HepG2 (cell line): ENCODE data around the gene HYAL2. TPM values are rescaled to one million over a fixed set of nuclear protein-coding genes. Genes with fewer than 3 reads are reported as not detected.

ENCODE experiments used
- GLI4 ChIP-seq: sonication (generic); formaldehyde crosslinking; IDR thresholded peaks from 2 replicates; pipeline ENCODE4 v1.5.1; 2020; ENCODE audit warnings: missing genetic modification reagents, mild to moderate bottlenecking, moderate library complexity, borderline replicate concordance
- IRF2 ChIP-seq: IDR thresholded peaks from 2 replicates; pipeline ENCODE4 v1.6.1; 2018; ENCODE audit warnings: missing genetic modification reagents, missing compliant biosample characterization
- ISX ChIP-seq: sonication (generic); formaldehyde crosslinking; conservative IDR thresholded peaks from 2 replicates; pipeline ENCODE4 v1.5.0; 2020; ENCODE audit warnings: missing genetic modification reagents
- KLF15 ChIP-seq: sonication (generic); formaldehyde crosslinking; IDR thresholded peaks from 2 replicates; pipeline ENCODE4 v1.8.1; 2023; ENCODE audit warnings: borderline replicate concordance, mild to moderate bottlenecking, inconsistent platforms, missing genetic modification reagents, mixed read lengths
- SIX1 ChIP-seq: sonication (generic); formaldehyde crosslinking; IDR thresholded peaks from 2 replicates; pipeline ENCODE4 v1.4.0; 2020; ENCODE audit warnings: missing genetic modification reagents, borderline replicate concordance
- TAF1 ChIP-seq: sonication (generic); formaldehyde crosslinking; IDR thresholded peaks from 2 replicates; pipeline ENCODE4 v1.4.0; 2020; ENCODE audit warnings: missing genetic modification reagents
- ZFP36 ChIP-seq: fragments of 150-350 bp; IDR thresholded peaks from 2 replicates; pipeline ENCODE4 v1.6.1; 2018; ENCODE audit warnings: borderline replicate concordance, low read length, low read depth; ENCODE audit not compliant: partially characterized antibody
- ZNF30 ChIP-seq: sonication (generic); formaldehyde crosslinking; IDR thresholded peaks from 2 replicates; pipeline ENCODE4 v1.5.0; 2020; ENCODE audit warnings: mild to moderate bottlenecking, missing genetic modification reagents
- ZNF382 ChIP-seq: sonication (generic); formaldehyde crosslinking; IDR thresholded peaks from 2 replicates; pipeline ENCODE4 v1.5.0; 2020; ENCODE audit warnings: missing genetic modification reagents, mild to moderate bottlenecking, borderline replicate concordance
- ZNF484 ChIP-seq: sonication (generic); formaldehyde crosslinking; IDR thresholded peaks from 2 replicates; pipeline ENCODE4 v1.5.1; 2020; ENCODE audit warnings: mild to moderate bottlenecking, low read depth, missing genetic modification reagents, borderline replicate concordance
- polyA plus RNA-seq, 8 experiments: library from polyadenylated mRNA; depleted of rRNA in 3 of 8; stranded (reverse) in 7 of 8; unstranded in 1 of 8; fragments of >200 nt; fragmentation: Illumina TruSeq in 4 of 8; extraction: Trizol in 4 of 8; gene quantifications; 2 replicates each; pipeline versions ENCODE4 v1.2.1 to v1.2.3, GENCODE V29; 2011 to 2016; ENCODE audit warnings: low read depth in 4 of 8, missing spikeins in 1 of 8, mixed read lengths in 1 of 8; ENCODE audit not compliant: insufficient read depth in 1 of 8
- total RNA-seq, 5 experiments: library from RNA; depleted of rRNA; stranded (reverse); fragments of >200 nt; fragmentation: Illumina TruSeq; extraction: Trizol; gene quantifications; 2 replicates each; pipeline ENCODE4 v1.2.3, GENCODE V29; 2016; ENCODE audit warnings: low read depth in 1 of 5
- TF ChIP-seq, protein P1 (sequence below): IDR thresholded peaks from 2 replicates; pipeline ENCODE4 v1.6.1; 2016; ENCODE audit warnings: low read depth, control low read depth
- TF ChIP-seq, protein P2 (sequence below): sonication (generic); formaldehyde crosslinking; IDR thresholded peaks from 2 replicates; pipeline ENCODE4 v1.4.0; 2020; ENCODE audit warnings: missing genetic modification reagents
- TF ChIP-seq, protein P3 (sequence below): sonication (generic); formaldehyde crosslinking; IDR thresholded peaks from 2 replicates; pipeline ENCODE4 v1.5.1; 2020; ENCODE audit warnings: mild to moderate bottlenecking, missing genetic modification reagents, borderline replicate concordance
- TF ChIP-seq, protein P4 (sequence below): sonication (generic); formaldehyde crosslinking; IDR thresholded peaks from 2 replicates; pipeline ENCODE4 v1.5.0; 2020; ENCODE audit warnings: missing genetic modification reagents, mild to moderate bottlenecking, borderline replicate concordance
- TF ChIP-seq, protein P5 (sequence below): IDR thresholded peaks from 2 replicates; pipeline ENCODE4 v1.6.1; 2016
- TF ChIP-seq, protein P6 (sequence below): sonication (generic); formaldehyde crosslinking; IDR thresholded peaks from 2 replicates; pipeline ENCODE4 v1.4.0; 2020; ENCODE audit warnings: mild to moderate bottlenecking, missing genetic modification reagents

The HYAL2 gene
- total and polyA plus RNA-seq, 2 of the 13 experiments (the other 11 are each of a cell fraction or from before 2014, with no cell fraction given) = 76.2 to 102 TPM

DNA sequence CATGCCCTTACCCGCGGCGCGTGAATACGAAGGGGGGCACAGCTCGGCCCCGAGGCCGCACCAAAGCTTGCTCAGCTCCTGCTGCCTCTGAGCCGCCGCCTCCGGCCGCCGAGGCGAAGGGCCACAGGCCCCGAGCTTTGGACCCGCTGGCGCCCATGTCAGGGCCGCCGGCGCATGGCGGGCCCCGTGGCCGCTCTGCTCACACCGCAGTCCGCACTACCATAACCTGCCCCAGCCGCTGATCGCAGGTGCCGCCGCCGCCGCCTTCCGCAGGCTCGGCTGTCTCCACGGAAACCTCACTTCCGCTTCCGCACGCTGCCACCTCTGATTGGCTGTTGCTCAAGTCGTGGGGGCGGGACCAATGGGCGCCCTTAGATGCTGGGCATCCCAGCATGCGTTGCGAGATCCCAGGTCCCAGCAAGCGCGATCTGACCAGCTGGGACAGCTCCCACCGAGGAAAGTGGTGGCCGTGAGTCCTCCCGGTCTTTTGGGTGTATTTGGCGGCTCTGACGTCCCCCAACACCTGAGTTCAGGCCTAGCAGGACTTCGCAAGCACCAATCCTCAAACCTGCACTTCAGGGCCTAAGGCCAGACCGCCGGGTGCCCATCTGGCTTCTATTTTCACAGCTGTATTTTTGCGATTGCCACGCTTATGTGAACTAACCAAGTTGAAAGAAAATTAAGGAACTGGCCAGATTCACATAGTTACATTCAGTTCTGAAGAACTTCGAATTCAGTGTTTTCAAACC, 5.6 kb upstream of the HYAL2 start, which contains the start of gene TUSC2 (continued):
- TF ChIP-seq, protein P1, sequence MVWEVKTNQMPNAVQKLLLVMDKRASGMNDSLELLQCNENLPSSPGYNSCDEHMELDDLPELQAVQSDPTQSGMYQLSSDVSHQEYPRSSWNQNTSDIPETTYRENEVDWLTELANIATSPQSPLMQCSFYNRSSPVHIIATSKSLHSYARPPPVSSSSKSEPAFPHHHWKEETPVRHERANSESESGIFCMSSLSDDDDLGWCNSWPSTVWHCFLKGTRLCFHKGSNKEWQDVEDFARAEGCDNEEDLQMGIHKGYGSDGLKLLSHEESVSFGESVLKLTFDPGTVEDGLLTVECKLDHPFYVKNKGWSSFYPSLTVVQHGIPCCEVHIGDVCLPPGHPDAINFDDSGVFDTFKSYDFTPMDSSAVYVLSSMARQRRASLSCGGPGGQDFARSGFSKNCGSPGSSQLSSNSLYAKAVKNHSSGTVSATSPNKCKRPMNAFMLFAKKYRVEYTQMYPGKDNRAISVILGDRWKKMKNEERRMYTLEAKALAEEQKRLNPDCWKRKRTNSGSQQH (CRISPR knock-in tag) = no peak
- TF ChIP-seq ZNF484 (CRISPR knock-in tag) (no peak), KLF15 (no peak), ZNF30 (CRISPR knock-in tag) (no peak), TAF1 (CRISPR knock-in tag) (peak; percentile 81), ISX (CRISPR knock-in tag) (no peak), GLI4 (CRISPR knock-in tag) (0 out of 2 replicates have a peak, but pooled peaks have one; percentile 62), SIX1 (CRISPR knock-in tag) (0 out of 2 replicates have a peak, but pooled peaks have one; percentile 8), ZFP36 (no peak), IRF2 (CRISPR knock-in tag) (peak; percentile 61), ZNF382 (no peak)
- TF ChIP-seq, protein P2, sequence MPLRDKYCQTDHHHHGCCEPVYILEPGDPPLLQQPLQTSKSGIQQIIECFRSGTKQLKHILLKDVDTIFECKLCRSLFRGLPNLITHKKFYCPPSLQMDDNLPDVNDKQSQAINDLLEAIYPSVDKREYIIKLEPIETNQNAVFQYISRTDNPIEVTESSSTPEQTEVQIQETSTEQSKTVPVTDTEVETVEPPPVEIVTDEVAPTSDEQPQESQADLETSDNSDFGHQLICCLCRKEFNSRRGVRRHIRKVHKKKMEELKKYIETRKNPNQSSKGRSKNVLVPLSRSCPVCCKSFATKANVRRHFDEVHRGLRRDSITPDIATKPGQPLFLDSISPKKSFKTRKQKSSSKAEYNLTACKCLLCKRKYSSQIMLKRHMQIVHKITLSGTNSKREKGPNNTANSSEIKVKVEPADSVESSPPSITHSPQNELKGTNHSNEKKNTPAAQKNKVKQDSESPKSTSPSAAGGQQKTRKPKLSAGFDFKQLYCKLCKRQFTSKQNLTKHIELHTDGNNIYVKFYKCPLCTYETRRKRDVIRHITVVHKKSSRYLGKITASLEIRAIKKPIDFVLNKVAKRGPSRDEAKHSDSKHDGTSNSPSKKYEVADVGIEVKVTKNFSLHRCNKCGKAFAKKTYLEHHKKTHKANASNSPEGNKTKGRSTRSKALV (CRISPR knock-in tag) = no peak; the same call in 1 of the 2 replicates
- TF ChIP-seq, protein P3, sequence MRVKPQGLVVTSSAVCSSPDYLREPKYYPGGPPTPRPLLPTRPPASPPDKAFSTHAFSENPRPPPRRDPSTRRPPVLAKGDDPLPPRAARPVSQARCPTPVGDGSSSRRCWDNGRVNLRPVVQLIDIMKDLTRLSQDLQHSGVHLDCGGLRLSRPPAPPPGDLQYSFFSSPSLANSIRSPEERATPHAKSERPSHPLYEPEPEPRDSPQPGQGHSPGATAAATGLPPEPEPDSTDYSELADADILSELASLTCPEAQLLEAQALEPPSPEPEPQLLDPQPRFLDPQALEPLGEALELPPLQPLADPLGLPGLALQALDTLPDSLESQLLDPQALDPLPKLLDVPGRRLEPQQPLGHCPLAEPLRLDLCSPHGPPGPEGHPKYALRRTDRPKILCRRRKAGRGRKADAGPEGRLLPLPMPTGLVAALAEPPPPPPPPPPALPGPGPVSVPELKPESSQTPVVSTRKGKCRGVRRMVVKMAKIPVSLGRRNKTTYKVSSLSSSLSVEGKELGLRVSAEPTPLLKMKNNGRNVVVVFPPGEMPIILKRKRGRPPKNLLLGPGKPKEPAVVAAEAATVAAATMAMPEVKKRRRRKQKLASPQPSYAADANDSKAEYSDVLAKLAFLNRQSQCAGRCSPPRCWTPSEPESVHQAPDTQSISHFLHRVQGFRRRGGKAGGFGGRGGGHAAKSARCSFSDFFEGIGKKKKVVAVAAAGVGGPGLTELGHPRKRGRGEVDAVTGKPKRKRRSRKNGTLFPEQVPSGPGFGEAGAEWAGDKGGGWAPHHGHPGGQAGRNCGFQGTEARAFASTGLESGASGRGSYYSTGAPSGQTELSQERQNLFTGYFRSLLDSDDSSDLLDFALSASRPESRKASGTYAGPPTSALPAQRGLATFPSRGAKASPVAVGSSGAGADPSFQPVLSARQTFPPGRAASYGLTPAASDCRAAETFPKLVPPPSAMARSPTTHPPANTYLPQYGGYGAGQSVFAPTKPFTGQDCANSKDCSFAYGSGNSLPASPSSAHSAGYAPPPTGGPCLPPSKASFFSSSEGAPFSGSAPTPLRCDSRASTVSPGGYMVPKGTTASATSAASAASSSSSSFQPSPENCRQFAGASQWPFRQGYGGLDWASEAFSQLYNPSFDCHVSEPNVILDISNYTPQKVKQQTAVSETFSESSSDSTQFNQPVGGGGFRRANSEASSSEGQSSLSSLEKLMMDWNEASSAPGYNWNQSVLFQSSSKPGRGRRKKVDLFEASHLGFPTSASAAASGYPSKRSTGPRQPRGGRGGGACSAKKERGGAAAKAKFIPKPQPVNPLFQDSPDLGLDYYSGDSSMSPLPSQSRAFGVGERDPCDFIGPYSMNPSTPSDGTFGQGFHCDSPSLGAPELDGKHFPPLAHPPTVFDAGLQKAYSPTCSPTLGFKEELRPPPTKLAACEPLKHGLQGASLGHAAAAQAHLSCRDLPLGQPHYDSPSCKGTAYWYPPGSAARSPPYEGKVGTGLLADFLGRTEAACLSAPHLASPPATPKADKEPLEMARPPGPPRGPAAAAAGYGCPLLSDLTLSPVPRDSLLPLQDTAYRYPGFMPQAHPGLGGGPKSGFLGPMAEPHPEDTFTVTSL = no peak
- TF ChIP-seq, protein P4, sequence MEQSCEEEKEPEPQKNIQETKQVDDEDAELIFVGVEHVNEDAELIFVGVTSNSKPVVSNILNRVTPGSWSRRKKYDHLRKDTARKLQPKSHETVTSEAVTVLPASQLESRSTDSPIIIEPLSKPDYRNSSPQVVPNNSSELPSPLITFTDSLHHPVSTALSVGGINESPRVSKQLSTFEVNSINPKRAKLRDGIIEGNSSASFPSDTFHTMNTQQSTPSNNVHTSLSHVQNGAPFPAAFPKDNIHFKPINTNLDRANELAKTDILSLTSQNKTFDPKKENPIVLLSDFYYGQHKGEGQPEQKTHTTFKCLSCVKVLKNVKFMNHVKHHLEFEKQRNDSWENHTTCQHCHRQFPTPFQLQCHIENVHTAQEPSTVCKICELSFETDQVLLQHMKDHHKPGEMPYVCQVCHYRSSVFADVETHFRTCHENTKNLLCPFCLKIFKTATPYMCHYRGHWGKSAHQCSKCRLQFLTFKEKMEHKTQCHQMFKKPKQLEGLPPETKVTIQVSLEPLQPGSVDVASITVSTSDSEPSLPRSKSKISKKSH = peak; percentile 71; the same call in 1 of the 2 replicates
- TF ChIP-seq, protein P5, sequence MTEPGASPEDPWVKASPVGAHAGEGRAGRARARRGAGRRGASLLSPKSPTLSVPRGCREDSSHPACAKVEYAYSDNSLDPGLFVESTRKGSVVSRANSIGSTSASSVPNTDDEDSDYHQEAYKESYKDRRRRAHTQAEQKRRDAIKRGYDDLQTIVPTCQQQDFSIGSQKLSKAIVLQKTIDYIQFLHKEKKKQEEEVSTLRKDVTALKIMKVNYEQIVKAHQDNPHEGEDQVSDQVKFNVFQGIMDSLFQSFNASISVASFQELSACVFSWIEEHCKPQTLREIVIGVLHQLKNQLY (CRISPR knock-in tag) = 0 out of 2 replicates have a peak, but pooled peaks have one; percentile 32
- TF ChIP-seq, protein P6, sequence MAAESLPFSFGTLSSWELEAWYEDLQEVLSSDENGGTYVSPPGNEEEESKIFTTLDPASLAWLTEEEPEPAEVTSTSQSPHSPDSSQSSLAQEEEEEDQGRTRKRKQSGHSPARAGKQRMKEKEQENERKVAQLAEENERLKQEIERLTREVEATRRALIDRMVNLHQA (CRISPR knock-in tag) = no peak
